Endothelial cell of umbilical vein (primary cell): ENCODE measurements around the gene AGGF1. TPM values are rescaled to one million over a fixed set of nuclear protein-coding genes. Genes with fewer than 3 reads are reported as not detected.

Source experiments
- BruUV-seq: library from RNA; stranded (reverse); fragments of 400-500 nt; replicated peaks from 2 replicates; lab custom pipeline; 2021; lab: Mats Ljungman, UMichigan
- CTCF ChIA-PET: fragments of 300-600, 350-600 bp; sonication (Branson Sonifier 250); formaldehyde crosslinking; loops from one replicate; lab custom pipeline; 2021; ENCODE audit warnings: antibody characterized with exemption, inconsistent platforms; lab: Charles Lee
- POLR2A ChIA-PET: fragments of 300-600, 350-600 bp; sonication (Branson Sonifier 250); formaldehyde crosslinking; loops from one replicate; lab custom pipeline; 2021; ENCODE audit warnings: antibody characterized with exemption, inconsistent platforms; lab: Charles Lee
- DNase-seq: peaks from one replicate; pipeline ENCODE4 v3.0.0-alpha.2; 2011; ENCODE audit warnings: low read depth, low spot score
- FAIRE-seq: peaks from 2 replicates; lab custom pipeline; 2011; peaks lifted over from hg19 to GRCh38; lab: Jason Lieb, UNC
- H2AFZ ChIP-seq: 2 replicates; pipeline ENCODE4 v1.6.0; 2012; ENCODE audit warnings: low read depth, low read length, control low read depth, inconsistent platforms
- H3K27ac ChIP-seq: 2 replicates; pipeline ENCODE4 v1.5.1; 2011; ENCODE audit warnings: low read depth, mild to moderate bottlenecking, control low read depth, low read length, moderate library complexity; ENCODE audit not compliant: insufficient read depth
- H3K27me3 ChIP-seq, 2 experiments: 2 replicates each; pipeline versions ENCODE4 v1.6.0 to v1.6.1; 2011; ENCODE audit warnings: low read length in 2 of 2, mixed read lengths in 1 of 2; ENCODE audit not compliant: control insufficient read depth in 2 of 2, insufficient read depth in 2 of 2
- H3K36me3 ChIP-seq, 2 experiments: 2 replicates in 1 of 2; 3 replicates in 1 of 2; pipeline ENCODE4 v1.5.1; 2011; ENCODE audit warnings: low read length in 2 of 2, mild to moderate bottlenecking in 1 of 2, moderate library complexity in 1 of 2; ENCODE audit not compliant: control insufficient read depth in 2 of 2, insufficient read depth in 2 of 2; ENCODE audit errors: extremely low read depth in 1 of 2
- H3K4me1 ChIP-seq: 3 replicates; pipeline ENCODE4 v1.5.1; 2011; ENCODE audit warnings: mild to moderate bottlenecking, low read length; ENCODE audit not compliant: control insufficient read depth, insufficient read depth; ENCODE audit errors: extremely low read depth
- H3K4me2 ChIP-seq: 2 replicates; pipeline ENCODE4 v1.6.1; 2011; ENCODE audit warnings: low read length, control low read depth, mixed read lengths; ENCODE audit not compliant: insufficient read depth
- H3K4me3 ChIP-seq, 3 experiments: fragments of 200-600 bp in 1 of 3; sonication (generic), shearing (Covaris generic) in 1 of 3; replicated peaks in 1 of 3; 2 replicates each; pipeline ENCODE4 v1.5.1; 2011 to 2016; ENCODE audit warnings: control low read depth in 3 of 3, low read length in 3 of 3, mild to moderate bottlenecking in 2 of 3, inconsistent platforms in 1 of 3, low read depth in 1 of 3, moderate library complexity in 1 of 3; ENCODE audit not compliant: insufficient read depth in 1 of 3
- H3K79me2 ChIP-seq: 2 replicates; pipeline ENCODE4 v1.6.0; 2012; ENCODE audit warnings: low read length, inconsistent platforms; ENCODE audit not compliant: control insufficient read depth, insufficient read depth
- H3K9ac ChIP-seq: replicated peaks from 2 replicates; pipeline ENCODE3; 2011; ENCODE audit warnings: low read length, control low read depth; ENCODE audit not compliant: insufficient read depth; ENCODE audit errors: extremely low read depth
- H3K9me1 ChIP-seq: replicated peaks from 3 replicates; pipeline ENCODE4 v1.6.0; 2011; ENCODE audit warnings: mild to moderate bottlenecking, low read length; ENCODE audit not compliant: control insufficient read depth, insufficient read depth; ENCODE audit errors: extremely low read depth
- H3K9me3 ChIP-seq: replicated peaks from 2 replicates; pipeline ENCODE4 v1.5.1; 2012; ENCODE audit warnings: low read length, inconsistent platforms; ENCODE audit not compliant: control insufficient read depth, insufficient read depth
- H4K20me1 ChIP-seq: replicated peaks from 2 replicates; pipeline ENCODE3; 2011; ENCODE audit warnings: mild to moderate bottlenecking, low read length; ENCODE audit not compliant: control insufficient read depth, insufficient read depth; ENCODE audit errors: extremely low read depth
- CTCF ChIP-seq, 2 donors: IDR thresholded peaks; 1 replicate in 1 of 2; 2 replicates in 1 of 2; pipeline ENCODE4 v1.5.1; 2011; ENCODE audit warnings: low read length in 2 of 2, mild to moderate bottlenecking in 2 of 2, moderate library complexity in 2 of 2, control low read depth in 1 of 2, inconsistent platforms in 1 of 2, low read depth in 1 of 2; ENCODE audit not compliant: insufficient read depth in 1 of 2; ENCODE audit errors: extremely low read depth in 1 of 2
- EZH2 ChIP-seq: IDR thresholded peaks from 2 replicates; pipeline ENCODE4 v1.6.1; 2012; ENCODE audit warnings: borderline replicate concordance, low read depth, mild to moderate bottlenecking, moderate library complexity, low read length, inconsistent platforms; ENCODE audit not compliant: severe bottlenecking
- FOS ChIP-seq: IDR thresholded peaks from 2 replicates; pipeline ENCODE4 v1.6.1; 2011; ENCODE audit warnings: mild to moderate bottlenecking, low read length, moderate library complexity, borderline replicate concordance; ENCODE audit not compliant: insufficient read depth
- GATA2 ChIP-seq: IDR thresholded peaks from 2 replicates; pipeline ENCODE4 v1.7.0; 2011; ENCODE audit warnings: low read depth, mild to moderate bottlenecking, moderate library complexity, mixed read lengths, low read length; ENCODE audit not compliant: insufficient read length, insufficient read depth
- JUN ChIP-seq: IDR thresholded peaks from 2 replicates; pipeline ENCODE4 v1.6.1; 2011; ENCODE audit warnings: borderline replicate concordance, low read depth; ENCODE audit not compliant: insufficient read length, insufficient read depth
- MAX ChIP-seq: IDR thresholded peaks from 2 replicates; pipeline ENCODE4 v1.6.1; 2011; ENCODE audit not compliant: insufficient read depth, insufficient read length
- MYC ChIP-seq: IDR thresholded peaks from one replicate; pipeline ENCODE4 v1.6.1; 2011; ENCODE audit warnings: mild to moderate bottlenecking, low read depth, low read length
- POLR2A ChIP-seq: IDR thresholded peaks from 2 replicates; pipeline ENCODE4 v1.6.1; 2012; ENCODE audit warnings: low read depth, mild to moderate bottlenecking, control low read depth, low read length
- POLR2AphosphoS5 ChIP-seq: IDR thresholded peaks from 2 replicates; pipeline ENCODE4 v1.6.1; 2012; ENCODE audit warnings: low read depth, mild to moderate bottlenecking, control low read depth, low read length, moderate library complexity; ENCODE audit not compliant: insufficient read depth
- dilution Hi-C: fragments of 300-500 bp; cut with MboI; formaldehyde crosslinking; loops from one replicate; pipeline ENCODE4 v1.15.0; 2019; ENCODE audit warnings: low sequenced_read_pairs; ENCODE audit not compliant: extremely low pct_ligation_motif_present
- intact Hi-C: fragments of 100-400 bp; cut with micrococcal nuclease; formaldehyde crosslinking; loops from one replicate; pipeline ENCODE4 v1.10.0; 2022
- polyA plus RNA-seq, 4 experiments: library from polyadenylated mRNA; depleted of rRNA in 3 of 4; stranded (reverse) in 3 of 4; unstranded in 1 of 4; fragments of >200 nt; gene quantifications; 2 replicates each; pipeline versions ENCODE4 v1.2.1 to v1.2.3, GENCODE V29; 2011 to 2012; ENCODE audit warnings: missing spikeins in 1 of 4
- total RNA-seq: library from RNA; stranded (reverse); gene quantifications from 2 replicates; pipeline ENCODE4 v1.2.3, GENCODE V29; 2021

AGGF1 gene
- total and polyA plus RNA-seq, 2 donors (not counting 3 experiments of a cell fraction or from before 2014, with no cell fraction given) = 6.7 to 19.9 TPM

- intact Hi-C loops = no loop called here
- CTCF ChIA-PET = no interaction called here
- BruUV-seq = no TSS peak
Observed at GRCh38 chr5:77032635-77033034, 2.4 kb downstream of the AGGF1 start.

More at GRCh38 chr5:77032635-77033034, 2.4 kb downstream of the AGGF1 start:
- no peaks in the 10 kb centered on the region for H3K9me1 ChIP-seq
- peaks cover 2% of the 10 kb centered on the region for H3K9me3 ChIP-seq
- peaks cover 11% of the 10 kb centered on the region for H3K4me1 ChIP-seq
- H2AFZ ChIP-seq = no peak overlapping the region
- peaks cover 7% of the 10 kb centered on the region for H3K79me2 ChIP-seq
- no peaks in the 10 kb centered on the region for H4K20me1 ChIP-seq
- DNase-seq = no peak
- POLR2A ChIA-PET = interaction anchor here (0.6 kb wide), 1 partner anchor 337 kb away, joined by 6 read pairs; no protein-coding TSS in a partner anchor
- H3K4me2 ChIP-seq = no peak overlapping the region
- FAIRE-seq = no peak
- no peak for TF ChIP-seq GATA2
- TF ChIP-seq FOS = no peak
- TF ChIP-seq POLR2AphosphoS5 = no peak
- no peak for TF ChIP-seq CTCF (IDR thresholded peaks at IDR 0.05; ENCODE audit: extremely low read depth in 1 of 2, insufficient read depth in 1 of 2, low read depth in 1 of 2, low read length in 2 of 2)
- TF ChIP-seq MAX = no peak
- no peak for TF ChIP-seq POLR2A
- TF ChIP-seq JUN = no peak
- TF ChIP-seq MYC = no peak
- no peak for TF ChIP-seq EZH2
- H3K9ac ChIP-seq = no peak overlapping the region
- H3K36me3 ChIP-seq = peaks cover 3 to 4% of the 10 kb centered on the region in 2 experiments
- H3K27ac ChIP-seq = no peak overlapping the region
- H3K4me3 ChIP-seq = no peak overlapping the region
- no peaks in the 10 kb centered on the region for H3K27me3 ChIP-seq
- dilution Hi-C loops = no loop called here
